Trophoblast cell (in vitro differentiated cells and primary cell): ENCODE data around the gene IL1R2.

Source experiments
- DNase-seq, 2 donors: peaks; one replicate each; pipeline ENCODE4 v3.0.0-alpha.2; 2016
- H2AFZ ChIP-seq: 2 replicates; pipeline ENCODE4 v1.6.1; 2013; ENCODE audit warnings: low read length, moderate library complexity, mild to moderate bottlenecking; ENCODE audit not compliant: insufficient read depth, poor library complexity
- H2AK5ac ChIP-seq: 2 replicates; pipeline ENCODE4 v1.6.1; 2013; ENCODE audit warnings: mild to moderate bottlenecking, low read length
- H2BK120ac ChIP-seq: 2 replicates; pipeline ENCODE4 v1.6.1; 2013; ENCODE audit warnings: low read length, mild to moderate bottlenecking, moderate library complexity; ENCODE audit not compliant: insufficient read depth, poor library complexity
- H2BK12ac ChIP-seq: 2 replicates; pipeline ENCODE4 v1.6.1; 2013; ENCODE audit warnings: mild to moderate bottlenecking, low read length, moderate library complexity
- H2BK5ac ChIP-seq: 2 replicates; pipeline ENCODE4 v1.6.1; 2013; ENCODE audit warnings: low read length, low read depth, moderate library complexity, mild to moderate bottlenecking; ENCODE audit not compliant: poor library complexity
- H3K14ac ChIP-seq: 2 replicates; pipeline ENCODE4 v1.6.1; 2013; ENCODE audit warnings: mild to moderate bottlenecking, low read length
- H3K18ac ChIP-seq: 2 replicates; pipeline ENCODE4 v1.6.1; 2013; ENCODE audit warnings: mild to moderate bottlenecking, low read length
- H3K23ac ChIP-seq: 2 replicates; pipeline ENCODE4 v1.6.1; 2013; ENCODE audit warnings: low read length
- H3K27ac ChIP-seq: 2 replicates; pipeline ENCODE4 v1.5.1; 2013; ENCODE audit warnings: low read depth, mild to moderate bottlenecking, inconsistent platforms, low read length, moderate library complexity
- H3K27me3 ChIP-seq: 2 replicates; pipeline ENCODE4 v1.6.1; 2013; ENCODE audit warnings: inconsistent platforms, mild to moderate bottlenecking, low read length, moderate library complexity; ENCODE audit not compliant: insufficient read depth
- H3K36me3 ChIP-seq, 2 experiments: 1 replicate in 1 of 2; 2 replicates in 1 of 2; pipeline ENCODE4 v1.6.1; 2013; ENCODE audit warnings: low read length in 2 of 2, mild to moderate bottlenecking in 2 of 2, moderate library complexity in 1 of 2; ENCODE audit not compliant: insufficient read depth in 2 of 2, control insufficient read depth in 1 of 2
- H3K4ac ChIP-seq: 2 replicates; pipeline ENCODE4 v1.6.1; 2013; ENCODE audit warnings: low read depth, mild to moderate bottlenecking, low read length, moderate library complexity
- H3K4me1 ChIP-seq, 2 experiments: 1 replicate in 1 of 2; 2 replicates in 1 of 2; pipeline ENCODE4 v1.6.1; 2013; ENCODE audit warnings: low read length in 2 of 2, mild to moderate bottlenecking in 2 of 2, moderate library complexity in 1 of 2; ENCODE audit not compliant: insufficient read depth in 2 of 2, control insufficient read depth in 1 of 2
- H3K4me2 ChIP-seq: 2 replicates; pipeline ENCODE4 v1.6.1; 2013; ENCODE audit warnings: inconsistent platforms, mild to moderate bottlenecking, low read length, moderate library complexity
- H3K4me3 ChIP-seq: 2 replicates; pipeline ENCODE4 v1.5.1; 2013; ENCODE audit warnings: mild to moderate bottlenecking, low read depth, low read length, inconsistent platforms
- H3K79me1 ChIP-seq: one replicate; pipeline ENCODE4 v1.6.1; 2013; ENCODE audit warnings: low read length
- H3K79me2 ChIP-seq: 2 replicates; pipeline ENCODE4 v1.6.1; 2013; ENCODE audit warnings: low read length, mild to moderate bottlenecking; ENCODE audit not compliant: control insufficient read depth, insufficient read depth, poor library complexity
- H3K9ac ChIP-seq: 2 replicates; pipeline ENCODE4 v1.6.1; 2013; ENCODE audit warnings: mild to moderate bottlenecking, low read length
- H3K9me3 ChIP-seq: 2 replicates; pipeline ENCODE4 v1.6.1; 2013; ENCODE audit warnings: low read depth, mild to moderate bottlenecking, control low read depth, inconsistent platforms, low read length; ENCODE audit not compliant: insufficient read depth
- H4K12ac ChIP-seq: 2 replicates; pipeline ENCODE4 v1.6.1; 2013; ENCODE audit warnings: low read depth, mild to moderate bottlenecking, low read length, moderate library complexity
- H4K8ac ChIP-seq: 2 replicates; pipeline ENCODE4 v1.6.1; 2013; ENCODE audit warnings: low read depth, mild to moderate bottlenecking, low read length, moderate library complexity
- H4K91ac ChIP-seq: one replicate; pipeline ENCODE4 v1.6.1; 2013; ENCODE audit warnings: low read depth, mild to moderate bottlenecking, low read length, moderate library complexity
- WGBS: extraction: QIAGEN DNeasy Blood & Tissue Kit; methylation state at CpG from one replicate; pipeline ENCODE4 v1.1.7; 2013; ENCODE audit warnings: missing lambda C conversion rate; ENCODE audit not compliant: insufficient read length, insufficient coverage; ENCODE audit errors: extremely low coverage; 5-methylcytosine and 5-hydroxymethylcytosine counted together

Gene IL1R2

DNA sequence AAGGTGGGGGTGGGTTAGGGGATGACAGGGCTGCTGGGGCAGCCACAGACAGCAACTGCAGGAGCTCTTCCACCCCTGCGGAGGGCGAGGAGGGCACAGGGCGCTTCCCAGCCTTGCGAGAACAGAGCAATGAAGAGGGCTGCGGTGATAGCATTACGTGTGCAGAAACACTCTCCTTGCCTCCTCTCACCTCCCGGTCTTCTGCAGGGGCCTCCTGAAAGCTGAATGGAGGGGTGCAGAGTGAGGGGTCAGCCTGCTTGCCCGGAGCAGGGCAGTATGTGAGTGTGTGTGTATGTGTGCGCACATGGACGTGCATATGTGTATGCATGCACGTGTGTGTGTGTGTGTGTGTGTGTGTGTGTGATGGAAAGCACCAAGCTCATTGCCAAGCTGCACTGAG lies 29.5 kb upstream of the IL1R2 start:
- no peak overlapping the region for H3K23ac ChIP-seq
- H2BK120ac ChIP-seq: peak overlapping the region; percentile 74
- no peak overlapping the region for H2AFZ ChIP-seq
- no peaks in the 10 kb centered on the region for H3K36me3 ChIP-seq
- H3K27me3 ChIP-seq: no peaks in the 10 kb centered on the region
- H3K14ac ChIP-seq: peak overlapping the region; percentile 45
- peak overlapping the region; percentile 33 for H3K18ac ChIP-seq
- no peak for DNase-seq
- no peak overlapping the region for H3K4me3 ChIP-seq
- peak overlapping the region; percentile 24 for H2BK5ac ChIP-seq
- H3K79me2 ChIP-seq: no peaks in the 10 kb centered on the region
- H2BK12ac ChIP-seq: peak overlapping the region; percentile 47
- H3K4me2 ChIP-seq: no peak overlapping the region
- H4K91ac ChIP-seq: peak overlapping the region; percentile 77
- no CpG with 5 or more reads among the region's 11 CpGs for WGBS
- H3K27ac ChIP-seq: peak overlapping the region; percentile 87
- peaks cover 7% of the 10 kb centered on the region for H3K79me1 ChIP-seq
- H3K4ac ChIP-seq: no peak overlapping the region
- H4K12ac ChIP-seq: no peak overlapping the region
- H3K9ac ChIP-seq: no peak overlapping the region
- no peaks in the 10 kb centered on the region for H3K9me3 ChIP-seq
- H4K8ac ChIP-seq: no peak overlapping the region
- peaks cover 21 to 22% of the 10 kb centered on the region in 2 experiments for H3K4me1 ChIP-seq
- H2AK5ac ChIP-seq: no peak overlapping the region

DNA sequence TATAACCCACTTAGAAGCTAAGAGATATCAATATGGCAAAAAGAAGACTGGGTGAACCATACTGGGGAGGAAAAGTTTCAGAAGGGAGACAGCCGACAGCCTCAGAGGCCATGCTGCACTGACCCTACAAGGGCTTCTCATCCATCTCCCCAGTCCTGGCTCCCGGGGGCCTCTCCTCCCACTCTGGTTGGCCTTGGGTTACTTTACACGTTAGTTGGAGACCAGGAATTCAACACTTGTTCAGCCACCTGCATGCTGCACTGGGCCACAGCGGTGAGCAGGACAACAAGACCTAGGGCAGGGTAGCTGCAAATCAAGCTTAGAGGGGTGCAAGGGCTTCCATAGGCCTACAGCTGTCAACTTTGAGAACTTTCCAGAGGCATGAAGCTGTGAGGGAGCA lies 28.6 kb upstream of the IL1R2 start:
- peak overlapping the region; percentile 22 for H4K91ac ChIP-seq
- H2BK12ac ChIP-seq: no peak overlapping the region
- H3K9ac ChIP-seq: no peak overlapping the region
- H3K4me1 ChIP-seq: peaks cover 21 to 22% of the 10 kb centered on the region in 2 experiments
- H2AFZ ChIP-seq: no peak overlapping the region
- H3K4me3 ChIP-seq: no peak overlapping the region
- H3K27ac ChIP-seq: no peak overlapping the region
- no peaks in the 10 kb centered on the region for H3K36me3 ChIP-seq
- H2BK120ac ChIP-seq: no peak overlapping the region
- no peak overlapping the region for H3K4me2 ChIP-seq
- H4K8ac ChIP-seq: no peak overlapping the region
- no peak overlapping the region for H3K23ac ChIP-seq
- WGBS: no CpG with 5 or more reads among the region's 4 CpGs
- no peak for DNase-seq
- no peak overlapping the region for H2AK5ac ChIP-seq
- H3K27me3 ChIP-seq: no peaks in the 10 kb centered on the region
- no peak overlapping the region for H3K18ac ChIP-seq
- no peak overlapping the region for H3K14ac ChIP-seq
- no peaks in the 10 kb centered on the region for H3K79me2 ChIP-seq
- H3K9me3 ChIP-seq: no peaks in the 10 kb centered on the region
- H2BK5ac ChIP-seq: no peak overlapping the region
- no peak overlapping the region for H3K4ac ChIP-seq
- peaks cover 7% of the 10 kb centered on the region for H3K79me1 ChIP-seq
- no peak overlapping the region for H4K12ac ChIP-seq

DNA sequence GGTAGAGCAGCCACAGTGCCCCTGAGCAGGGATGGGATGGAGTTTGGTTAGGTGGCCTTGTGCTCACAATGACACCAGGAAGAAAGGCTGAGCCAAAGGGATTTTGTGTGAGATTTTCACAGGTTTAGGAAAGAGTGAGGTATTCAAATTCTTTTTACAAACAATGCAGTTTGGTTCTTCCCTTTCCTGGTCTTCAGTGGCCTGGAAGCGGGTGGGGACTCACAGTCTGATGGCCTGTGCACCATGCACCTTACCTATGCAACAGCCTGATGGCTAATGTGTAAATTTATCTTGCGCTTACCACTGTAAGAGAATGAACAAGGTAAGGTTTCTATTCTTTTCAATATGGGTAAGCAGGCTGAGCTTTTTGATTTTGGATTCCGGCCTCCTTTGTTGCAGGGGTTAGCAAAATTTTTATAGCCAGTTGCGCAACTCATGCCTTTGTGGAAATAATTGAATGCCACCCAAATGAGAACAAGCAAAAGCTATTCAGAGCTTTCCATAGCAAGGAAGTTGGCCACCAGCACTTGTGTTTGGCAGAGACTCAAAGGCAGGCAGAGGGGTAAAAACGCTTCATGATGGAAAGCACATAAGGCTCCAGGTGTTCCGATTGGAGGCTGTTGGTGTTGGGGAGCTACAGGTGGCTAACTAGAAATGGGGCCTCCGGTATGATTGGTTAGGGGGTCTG lies 23.8 kb upstream of the IL1R2 start:
- Histone ChIP-seq H3K4me1 (peaks cover 0 to 4% of the 10 kb centered on the region in 2 experiments), H4K8ac (no peak overlapping the region), H3K79me2 (no peaks in the 10 kb centered on the region), H3K14ac (no peak overlapping the region), H2BK5ac (no peak overlapping the region), H3K4me3 (no peak overlapping the region), H3K23ac (no peak overlapping the region), H2AFZ (no peak overlapping the region), H2BK120ac (no peak overlapping the region), H3K9me3 (no peaks in the 10 kb centered on the region), H3K18ac (no peak overlapping the region), H3K27ac (no peak overlapping the region), H3K79me1 (peaks cover 2% of the 10 kb centered on the region), H2BK12ac (no peak overlapping the region), H3K27me3 (no peaks in the 10 kb centered on the region), H3K4ac (no peak overlapping the region), H3K36me3 (no peaks in the 10 kb centered on the region), H4K91ac (no peak overlapping the region), H3K9ac (no peak overlapping the region), H2AK5ac (no peak overlapping the region), H4K12ac (no peak overlapping the region), H3K4me2 (no peak overlapping the region)
- DNase-seq: no peak
- no CpG with 5 or more reads among the region's 7 CpGs for WGBS

DNA sequence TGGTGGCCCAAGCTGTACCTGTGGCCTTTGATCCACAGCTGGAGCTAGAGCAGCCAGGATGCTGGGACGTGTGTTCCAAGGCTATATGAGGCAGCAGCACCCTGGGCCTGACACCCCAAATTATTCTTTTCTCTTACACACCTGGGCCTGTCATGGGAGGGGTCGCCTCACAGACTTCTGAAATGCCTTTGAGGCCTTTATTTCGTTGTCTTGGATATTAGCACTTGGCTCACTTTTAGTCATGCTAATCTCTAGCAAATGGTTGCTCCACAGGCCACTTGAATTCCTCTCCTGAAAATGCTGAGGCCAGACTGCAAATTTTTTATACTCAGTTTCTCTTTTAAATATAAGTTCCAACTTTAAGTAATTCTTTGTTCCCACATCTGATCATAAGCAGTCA lies 22.0 kb upstream of the IL1R2 start:
- DNase-seq: no peak
- Histone ChIP-seq H3K79me2 (no peaks in the 10 kb centered on the region), H3K9me3 (no peaks in the 10 kb centered on the region), H2BK120ac (no peak overlapping the region), H3K79me1 (peaks cover 6% of the 10 kb centered on the region), H3K4me3 (no peak overlapping the region), H4K8ac (no peak overlapping the region), H3K36me3 (no peaks in the 10 kb centered on the region), H3K18ac (no peak overlapping the region), H3K4me2 (no peak overlapping the region), H4K91ac (no peak overlapping the region), H3K27me3 (no peaks in the 10 kb centered on the region), H2AFZ (no peak overlapping the region), H2AK5ac (no peak overlapping the region), H3K14ac (no peak overlapping the region), H2BK5ac (no peak overlapping the region), H3K23ac (no peak overlapping the region), H3K27ac (no peak overlapping the region), H2BK12ac (no peak overlapping the region), H4K12ac (no peak overlapping the region), H3K4ac (no peak overlapping the region), H3K4me1 (peaks cover 0 to 13% of the 10 kb centered on the region in 2 experiments), H3K9ac (no peak overlapping the region)
- no CpG with 5 or more reads among the region's 3 CpGs for WGBS
